A673 (cell line): Measurements from ENCODE around the gene PDE4A. TPM values are rescaled to one million over a fixed set of nuclear protein-coding genes. Genes with fewer than 3 reads are reported as not detected.

Experiments
- BruUV-seq: library from RNA; stranded (reverse); fragments of 400-500 nt; replicated peaks from 2 replicates; lab custom pipeline; 2021; lab: Mats Ljungman, UMichigan
- CTCF ChIA-PET: fragments of 300-600 bp; sonication (Branson Sonifier 250); formaldehyde crosslinking; loops from one replicate; lab custom pipeline; 2022; ENCODE audit warnings: antibody characterized with exemption; lab: Charles Lee
- POLR2A ChIA-PET: fragments of 300-600 bp; sonication (Branson Sonifier 250); formaldehyde crosslinking; loops from one replicate; lab custom pipeline; 2022; ENCODE audit warnings: antibody characterized with exemption; ENCODE audit not compliant: low non-redundant PET; lab: Charles Lee
- DNase-seq: peaks from one replicate; pipeline ENCODE4 v3.0.0-alpha.2; 2015; ENCODE audit warnings: low spot score
- H3K27ac ChIP-seq: fragments of 200-600 bp; sonication (generic); 2 replicates; pipeline ENCODE4 v1.5.1; 2016; ENCODE audit warnings: mixed run types, low read depth, mild to moderate bottlenecking, mixed read lengths, antibody characterized with exemption, low read length; ENCODE audit not compliant: poor library complexity, severe bottlenecking
- H3K27me3 ChIP-seq: fragments of 200-600 bp; sonication (generic); replicated peaks from 2 replicates; pipeline ENCODE4 v1.6.1; 2017; ENCODE audit warnings: mixed run types, low read depth, mild to moderate bottlenecking, mixed read lengths, antibody characterized with exemption, low read length; ENCODE audit not compliant: insufficient read depth, poor library complexity
- H3K36me3 ChIP-seq: fragments of 200-600 bp; sonication (generic); 2 replicates; pipeline ENCODE4 v1.6.1; 2016; ENCODE audit warnings: mixed run types, mild to moderate bottlenecking, mixed read lengths, antibody characterized with exemption, low read length; ENCODE audit not compliant: insufficient read depth, poor library complexity, severe bottlenecking
- H3K4me1 ChIP-seq: fragments of 200-600 bp; sonication (generic); 2 replicates; pipeline ENCODE4 v1.6.1; 2017; ENCODE audit warnings: mixed run types, mild to moderate bottlenecking, mixed read lengths, antibody characterized with exemption, low read length; ENCODE audit not compliant: insufficient read depth, poor library complexity, severe bottlenecking
- H3K4me3 ChIP-seq: fragments of 200-600 bp; sonication (generic); 2 replicates; pipeline ENCODE4 v1.5.1; 2016; ENCODE audit warnings: low read depth, mixed run types, mild to moderate bottlenecking, mixed read lengths, low read length; ENCODE audit not compliant: poor library complexity, severe bottlenecking
- H3K9me3 ChIP-seq: fragments of 200-600 bp; sonication (generic); 2 replicates; pipeline ENCODE4 v1.6.1; 2016; ENCODE audit warnings: mixed run types, low read depth, mild to moderate bottlenecking, mixed read lengths, antibody characterized with exemption, low read length; ENCODE audit not compliant: poor library complexity, severe bottlenecking
- CTCF ChIP-seq: fragments of 300-800, 200-600 bp; sonication (generic); conservative IDR thresholded peaks from 2 replicates; pipeline ENCODE4 v1.5.1; 2017; ENCODE audit warnings: low read depth, mild to moderate bottlenecking, antibody characterized with exemption, low read length, moderate library complexity, mixed read lengths
- EZH2 ChIP-seq: fragments of 200-600 bp; sonication (generic); IDR thresholded peaks from 2 replicates; pipeline ENCODE4 v1.6.1; 2017; ENCODE audit warnings: borderline replicate concordance, low read depth, mild to moderate bottlenecking, mixed read lengths, antibody characterized with exemption, low read length; ENCODE audit not compliant: poor library complexity, severe bottlenecking
- intact Hi-C: fragments of 100-400 bp; cut with micrococcal nuclease; formaldehyde crosslinking; loops from one replicate; pipeline ENCODE4 v1.10.0; 2022; ENCODE audit not compliant: unreplicated experiment
- total RNA-seq: library from RNA; stranded (reverse); gene quantifications from 2 replicates; pipeline ENCODE4 v1.2.3, GENCODE V29; 2021

The PDE4A gene
- total RNA-seq, 1 experiment from 2014 or later: 40.1 TPM

- POLR2A ChIA-PET: interaction anchor here (0.7 kb wide), 1 partner anchor 237 kb away, joined by 4 read pairs; no protein-coding TSS in a partner anchor
- peaks cover 15% of the 10 kb centered on the region for H3K4me1 ChIP-seq
- no peaks in the 10 kb centered on the region for H3K27me3 ChIP-seq
- BruUV-seq: no TSS peak
- peak overlapping the region; percentile 89 for H3K27ac ChIP-seq
- intact Hi-C loops: loop anchor here (10.0 kb wide), 1 partner anchor 252 kb away; the partner anchor contains the start of gene ILF3
- no peaks in the 10 kb centered on the region for H3K9me3 ChIP-seq
- peaks cover 14% of the 10 kb centered on the region for H3K36me3 ChIP-seq
- peak; percentile 82 for DNase-seq
- CTCF ChIA-PET: interaction anchor here (5.6 kb wide), 1 partner anchor 15 kb away, joined by 34 read pairs; no protein-coding TSS in a partner anchor
- TF ChIP-seq EZH2 (no peak), CTCF (no peak)
- H3K4me3 ChIP-seq: peak overlapping the region; percentile 72
These were observed 17.8 kb upstream of the PDE4A start for GRCh38 chr19:10402441-10403038.

- POLR2A ChIA-PET: interaction anchor here (0.6 kb wide), 1 partner anchor 208 kb away, joined by 3 read pairs; no protein-coding TSS in a partner anchor
- H3K4me3 ChIP-seq: peak within 1 kb of the TSS; percentile 72
- DNase-seq: peak; percentile 98
- no peak for TF ChIP-seq EZH2
- no peak for TF ChIP-seq CTCF
- H3K9me3 ChIP-seq: no peaks in the 10 kb centered on the region
- H3K36me3 ChIP-seq: peaks cover 10% of the 10 kb centered on the region
- no peaks in the 10 kb centered on the region for H3K27me3 ChIP-seq
- CTCF ChIA-PET: interaction anchor here (0.5 to 5.6 kb wide), 12 partner anchors 9 to 733 kb away, joined by 3 to 34 read pairs (median 5); partner anchors contain the start of gene RAVER1
- intact Hi-C loops: loop anchor here (2.0 to 10.0 kb wide), 3 partner anchors 15 to 251 kb away; partner anchors contain the start of gene ILF3
- TSS peak; percentile 35 for BruUV-seq
- peaks cover 18% of the 10 kb centered on the region for H3K4me1 ChIP-seq
- H3K27ac ChIP-seq: peak within 1 kb of the TSS; percentile 89
These were observed 17.0 kb upstream of the PDE4A start, which contains the start of gene CDC37 for GRCh38 chr19:10403137-10404021. TSS of gene CDC37 (minus strand) at chr19:10403542. CDS start at chr19:10403479, 63 bp downstream.
